ENCODE measurements around the gene LIN52. TPM values are rescaled to one million over a fixed set of nuclear protein-coding genes. Genes with fewer than 3 reads are reported as not detected.

LIN52 gene
- total and polyA plus RNA-seq, 2 of the 13 experiments (the other 11 are each of a cell fraction or from before 2014, with no cell fraction given) = 11.4 to 23.3 TPM

DNA sequence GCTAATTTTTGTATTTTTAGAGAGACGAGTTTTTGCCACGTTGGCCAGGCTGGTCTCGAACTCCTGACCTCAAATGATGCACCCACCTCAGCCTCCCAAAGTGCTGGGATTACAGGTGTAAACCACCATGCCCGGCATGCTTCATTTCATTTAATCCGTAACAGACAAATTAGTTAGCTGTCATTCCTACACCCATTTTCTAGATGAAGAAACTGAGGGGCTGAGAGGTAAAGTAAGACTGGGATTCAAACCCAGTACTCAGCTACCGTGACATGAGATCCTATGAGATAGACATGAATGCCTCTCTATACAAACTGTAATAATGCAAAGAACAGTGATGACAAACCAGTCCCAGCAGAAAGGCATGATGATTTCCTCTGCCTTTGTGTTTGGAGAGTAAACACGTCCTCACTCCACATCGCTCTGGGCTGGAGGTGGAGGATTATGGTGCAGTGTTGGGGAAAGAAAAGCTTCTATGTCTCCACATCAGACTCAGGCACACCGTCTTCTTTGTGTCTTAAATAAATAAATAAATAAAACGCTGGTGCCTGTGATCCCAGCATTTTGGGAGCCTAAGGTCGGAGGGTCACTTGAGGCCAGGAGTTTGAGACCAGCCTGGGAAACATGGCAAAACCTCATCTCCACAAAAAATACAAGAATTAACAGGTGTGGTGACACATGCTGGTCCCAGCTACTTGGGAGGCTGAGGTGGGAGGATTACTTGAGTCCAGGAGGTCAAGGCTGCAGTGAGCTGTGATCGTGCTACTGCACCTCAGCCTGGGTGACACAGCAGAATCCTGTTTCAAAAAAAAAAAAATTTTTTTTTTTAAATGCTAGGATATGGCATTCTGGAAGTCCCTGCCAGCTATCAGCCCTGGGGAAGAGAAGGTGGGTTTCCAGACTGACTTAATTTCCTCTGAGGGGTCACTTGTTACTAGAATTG, 164.9 kb downstream of the LIN52 start (continued):
- TF ChIP-seq, protein P1, sequence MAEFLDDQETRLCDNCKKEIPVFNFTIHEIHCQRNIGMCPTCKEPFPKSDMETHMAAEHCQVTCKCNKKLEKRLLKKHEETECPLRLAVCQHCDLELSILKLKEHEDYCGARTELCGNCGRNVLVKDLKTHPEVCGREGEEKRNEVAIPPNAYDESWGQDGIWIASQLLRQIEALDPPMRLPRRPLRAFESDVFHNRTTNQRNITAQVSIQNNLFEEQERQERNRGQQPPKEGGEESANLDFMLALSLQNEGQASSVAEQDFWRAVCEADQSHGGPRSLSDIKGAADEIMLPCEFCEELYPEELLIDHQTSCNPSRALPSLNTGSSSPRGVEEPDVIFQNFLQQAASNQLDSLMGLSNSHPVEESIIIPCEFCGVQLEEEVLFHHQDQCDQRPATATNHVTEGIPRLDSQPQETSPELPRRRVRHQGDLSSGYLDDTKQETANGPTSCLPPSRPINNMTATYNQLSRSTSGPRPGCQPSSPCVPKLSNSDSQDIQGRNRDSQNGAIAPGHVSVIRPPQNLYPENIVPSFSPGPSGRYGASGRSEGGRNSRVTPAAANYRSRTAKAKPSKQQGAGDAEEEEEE (CRISPR knock-in tag; IDR thresholded peaks at IDR 0.05; ENCODE audit: borderline replicate concordance) = no peak
- no peak for TF ChIP-seq MIXL1 (CRISPR knock-in tag; IDR thresholded peaks at IDR 0.05)
- TF ChIP-seq NR2F6 (IDR thresholded peaks at IDR 0.05) = 0 out of 2 replicates have a peak, but pooled peaks have one; percentile 22
- no peak for TF ChIP-seq NR2F6 (CRISPR knock-in tag; IDR thresholded peaks at IDR 0.05)
- peak in 1 of 2 experiments; percentile 3; a peak in 1 of 4 replicates for TF ChIP-seq EP300 (IDR thresholded peaks at IDR 0.05; ENCODE audit: low read depth in 2 of 2, low read length in 2 of 2)
- TF ChIP-seq EP300 (CRISPR knock-in tag; IDR thresholded peaks at IDR 0.05; ENCODE audit: borderline replicate concordance) = no peak
- TF ChIP-seq SMAD9 (CRISPR knock-in tag; IDR thresholded peaks at IDR 0.05) = no peak
- TF ChIP-seq ZNF782 (CRISPR knock-in tag; IDR thresholded peaks at IDR 0.05; ENCODE audit: borderline replicate concordance) = no peak
- TF ChIP-seq FOXA1 (IDR thresholded peaks at IDR 0.05) = no peak
- TF ChIP-seq FOXA1 (CRISPR knock-in tag; IDR thresholded peaks at IDR 0.05) = peak; percentile 76
- TF ChIP-seq, protein P2, sequence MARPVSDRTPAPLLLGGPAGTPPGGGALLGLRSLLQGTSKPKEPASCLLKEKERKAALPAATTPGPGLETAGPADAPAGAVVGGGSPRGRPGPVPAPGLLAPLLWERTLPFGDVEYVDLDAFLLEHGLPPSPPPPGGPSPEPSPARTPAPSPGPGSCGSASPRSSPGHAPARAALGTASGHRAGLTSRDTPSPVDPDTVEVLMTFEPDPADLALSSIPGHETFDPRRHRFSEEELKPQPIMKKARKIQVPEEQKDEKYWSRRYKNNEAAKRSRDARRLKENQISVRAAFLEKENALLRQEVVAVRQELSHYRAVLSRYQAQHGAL (CRISPR knock-in tag; IDR thresholded peaks at IDR 0.05; ENCODE audit: not compliant biosample characterization) = no peak
- TF ChIP-seq SAP130 (CRISPR knock-in tag; IDR thresholded peaks at IDR 0.05; ENCODE audit: low read depth) = peak; percentile 39; the same call in 1 of the 2 replicates
- TF ChIP-seq KLF15 (CRISPR knock-in tag; IDR thresholded peaks at IDR 0.05; ENCODE audit: borderline replicate concordance) = no peak
- TF ChIP-seq, protein P3, sequence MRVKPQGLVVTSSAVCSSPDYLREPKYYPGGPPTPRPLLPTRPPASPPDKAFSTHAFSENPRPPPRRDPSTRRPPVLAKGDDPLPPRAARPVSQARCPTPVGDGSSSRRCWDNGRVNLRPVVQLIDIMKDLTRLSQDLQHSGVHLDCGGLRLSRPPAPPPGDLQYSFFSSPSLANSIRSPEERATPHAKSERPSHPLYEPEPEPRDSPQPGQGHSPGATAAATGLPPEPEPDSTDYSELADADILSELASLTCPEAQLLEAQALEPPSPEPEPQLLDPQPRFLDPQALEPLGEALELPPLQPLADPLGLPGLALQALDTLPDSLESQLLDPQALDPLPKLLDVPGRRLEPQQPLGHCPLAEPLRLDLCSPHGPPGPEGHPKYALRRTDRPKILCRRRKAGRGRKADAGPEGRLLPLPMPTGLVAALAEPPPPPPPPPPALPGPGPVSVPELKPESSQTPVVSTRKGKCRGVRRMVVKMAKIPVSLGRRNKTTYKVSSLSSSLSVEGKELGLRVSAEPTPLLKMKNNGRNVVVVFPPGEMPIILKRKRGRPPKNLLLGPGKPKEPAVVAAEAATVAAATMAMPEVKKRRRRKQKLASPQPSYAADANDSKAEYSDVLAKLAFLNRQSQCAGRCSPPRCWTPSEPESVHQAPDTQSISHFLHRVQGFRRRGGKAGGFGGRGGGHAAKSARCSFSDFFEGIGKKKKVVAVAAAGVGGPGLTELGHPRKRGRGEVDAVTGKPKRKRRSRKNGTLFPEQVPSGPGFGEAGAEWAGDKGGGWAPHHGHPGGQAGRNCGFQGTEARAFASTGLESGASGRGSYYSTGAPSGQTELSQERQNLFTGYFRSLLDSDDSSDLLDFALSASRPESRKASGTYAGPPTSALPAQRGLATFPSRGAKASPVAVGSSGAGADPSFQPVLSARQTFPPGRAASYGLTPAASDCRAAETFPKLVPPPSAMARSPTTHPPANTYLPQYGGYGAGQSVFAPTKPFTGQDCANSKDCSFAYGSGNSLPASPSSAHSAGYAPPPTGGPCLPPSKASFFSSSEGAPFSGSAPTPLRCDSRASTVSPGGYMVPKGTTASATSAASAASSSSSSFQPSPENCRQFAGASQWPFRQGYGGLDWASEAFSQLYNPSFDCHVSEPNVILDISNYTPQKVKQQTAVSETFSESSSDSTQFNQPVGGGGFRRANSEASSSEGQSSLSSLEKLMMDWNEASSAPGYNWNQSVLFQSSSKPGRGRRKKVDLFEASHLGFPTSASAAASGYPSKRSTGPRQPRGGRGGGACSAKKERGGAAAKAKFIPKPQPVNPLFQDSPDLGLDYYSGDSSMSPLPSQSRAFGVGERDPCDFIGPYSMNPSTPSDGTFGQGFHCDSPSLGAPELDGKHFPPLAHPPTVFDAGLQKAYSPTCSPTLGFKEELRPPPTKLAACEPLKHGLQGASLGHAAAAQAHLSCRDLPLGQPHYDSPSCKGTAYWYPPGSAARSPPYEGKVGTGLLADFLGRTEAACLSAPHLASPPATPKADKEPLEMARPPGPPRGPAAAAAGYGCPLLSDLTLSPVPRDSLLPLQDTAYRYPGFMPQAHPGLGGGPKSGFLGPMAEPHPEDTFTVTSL (CRISPR knock-in tag; IDR thresholded peaks at IDR 0.05; ENCODE audit: borderline replicate concordance) = no peak
- no peak for TF ChIP-seq HMG20B (CRISPR knock-in tag; conservative IDR thresholded peaks at IDR 0.05)
- no peak for TF ChIP-seq PHB2 (IDR thresholded peaks at IDR 0.05; ENCODE audit: partially characterized antibody)
- TF ChIP-seq, protein P4, sequence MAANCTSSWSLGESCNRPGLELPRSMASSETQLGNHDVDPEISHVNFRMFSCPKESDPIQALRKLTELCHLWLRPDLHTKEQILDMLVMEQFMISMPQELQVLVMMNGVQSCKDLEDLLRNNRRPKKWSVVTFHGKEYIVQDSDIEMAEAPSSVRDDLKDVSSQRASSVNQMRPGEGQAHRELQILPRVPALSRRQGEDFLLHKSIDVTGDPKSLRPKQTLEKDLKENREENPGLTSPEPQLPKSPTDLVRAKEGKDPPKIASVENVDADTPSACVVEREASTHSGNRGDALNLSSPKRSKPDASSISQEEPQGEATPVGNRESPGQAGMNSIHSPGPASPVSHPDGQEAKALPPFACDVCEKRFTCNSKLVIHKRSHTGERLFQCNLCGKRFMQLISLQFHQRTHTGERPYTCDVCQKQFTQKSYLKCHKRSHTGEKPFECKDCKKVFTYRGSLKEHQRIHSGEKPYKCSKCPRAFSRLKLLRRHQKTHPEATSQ (CRISPR knock-in tag; IDR thresholded peaks at IDR 0.05; ENCODE audit: borderline replicate concordance) = no peak
- peak; percentile 9; the same call in 1 of the 2 replicates for TF ChIP-seq RXRB (CRISPR knock-in tag; IDR thresholded peaks at IDR 0.05; ENCODE audit: borderline replicate concordance)
- TF ChIP-seq KLF6 (CRISPR knock-in tag; IDR thresholded peaks at IDR 0.05) = no peak
- no peak for TF ChIP-seq SMC3 (IDR thresholded peaks at IDR 0.05; ENCODE audit: low read length)
- no peak for TF ChIP-seq NR2F1 (CRISPR knock-in tag; IDR thresholded peaks at IDR 0.05)

Data from HepG2 (cell line).